HG02973 (cell line): ENCODE results near the gene NHLRC2.

Experiments
- ATAC-seq: cut with Tn5 transposase; IDR thresholded peaks from one replicate; pipeline ENCODE4 v1.9.1; 2021; ENCODE audit warnings: moderate library complexity; ENCODE audit not compliant: unreplicated experiment

The NHLRC2 gene

DNA sequence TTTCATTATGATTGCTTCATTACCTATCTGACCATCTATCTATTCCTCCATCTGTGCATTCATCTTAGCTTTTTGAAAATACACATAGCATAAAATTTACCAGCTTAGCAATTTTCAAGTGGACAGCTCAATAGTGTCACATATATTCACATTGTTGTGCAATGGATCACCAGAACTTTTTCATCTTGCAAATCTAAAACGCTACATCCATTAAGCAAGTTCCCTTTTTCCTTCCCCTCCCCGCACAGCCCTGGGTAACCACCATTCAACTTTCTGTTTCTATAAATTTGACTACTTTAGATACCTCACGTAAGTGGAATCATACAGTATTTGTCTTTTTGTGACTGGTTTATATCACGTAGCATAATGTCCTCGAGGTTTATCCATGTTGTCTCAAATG lies 111.2 kb downstream of the NHLRC2 start:
- ATAC-seq = no peak
